GM12878 (cell line): ENCODE results near the gene TRAFD1. TPM values are rescaled to one million over a fixed set of nuclear protein-coding genes. Genes with fewer than 3 reads are reported as not detected.

Source experiments
- ATAC-seq: fragments of 200-7000 bp; cut with Tn5 transposase; 3 replicates; pipeline ENCODE4 v1.9.1; 2020; ENCODE audit warnings: mild to moderate bottlenecking, moderate library complexity
- BruUV-seq: library from RNA; stranded (reverse); fragments of 400-500 nt; replicated peaks from 2 replicates; lab custom pipeline; 2021; lab: Mats Ljungman, UMichigan
- CTCF ChIA-PET: fragments of 300-600 bp; sonication (Branson Sonifier 250); formaldehyde crosslinking; extraction: SDS; loops from one replicate; lab custom pipeline; 2021; ENCODE audit warnings: inconsistent platforms; lab: Yijun Ruan, JAX
- POLR2A ChIA-PET: fragments of 350-600 bp; formaldehyde crosslinking; extraction: SDS; loops from one replicate; lab custom pipeline; 2021; ENCODE audit warnings: inconsistent platforms; lab: Charles Lee
- RAD21 ChIA-PET: fragments of 300-600 bp; sonication (Branson Sonifier 250); formaldehyde crosslinking; loops from one replicate; lab custom pipeline; 2023; ENCODE audit warnings: antibody characterized with exemption; ENCODE audit not compliant: unreplicated experiment; lab: Charles Lee
- SMC1A ChIA-PET: fragments of 300-600 bp; sonication (Branson Sonifier 250); formaldehyde crosslinking; loops from one replicate; lab custom pipeline; 2023; ENCODE audit not compliant: unreplicated experiment, uncharacterized antibody; lab: Charles Lee
- DNase-seq: peaks from one replicate; pipeline ENCODE4 v3.0.0-alpha.2; 2011; ENCODE audit warnings: low read depth, low spot score
- FAIRE-seq: peaks from 3 replicates; lab custom pipeline; 2011; peaks lifted over from hg19 to GRCh38; lab: Jason Lieb, UNC
- H2AFZ ChIP-seq: 2 replicates; pipeline ENCODE4 v1.6.0; 2011; ENCODE audit warnings: low read depth, low read length, control low read depth; ENCODE audit not compliant: control insufficient read depth
- H3K27ac ChIP-seq: 2 replicates; pipeline ENCODE4 v1.5.1; 2011; ENCODE audit warnings: control low read depth; ENCODE audit not compliant: control insufficient read depth, insufficient read depth
- H3K27me3 ChIP-seq, 2 experiments: replicated peaks in 1 of 2; 2 replicates each; pipeline versions ENCODE4 v1.6.0 to v1.6.1; 2011; ENCODE audit warnings: low read length in 1 of 2; ENCODE audit not compliant: control insufficient read depth in 2 of 2, insufficient read depth in 2 of 2
- H3K36me3 ChIP-seq, 2 experiments: 2 replicates each; pipeline ENCODE4 v1.5.1; 2011; ENCODE audit warnings: low read length in 1 of 2; ENCODE audit not compliant: control insufficient read depth in 2 of 2, insufficient read depth in 2 of 2
- H3K4me1 ChIP-seq: 2 replicates; pipeline ENCODE4 v1.6.1; 2011; ENCODE audit warnings: mild to moderate bottlenecking, low read length, moderate library complexity, mixed read lengths; ENCODE audit not compliant: control insufficient read depth, insufficient read depth
- H3K4me2 ChIP-seq: 2 replicates; pipeline ENCODE4 v1.6.0; 2011; ENCODE audit warnings: control low read depth; ENCODE audit not compliant: control insufficient read depth, insufficient read depth
- H3K4me3 ChIP-seq: fragments of 200-600 bp; sonication (generic); 2 replicates; pipeline ENCODE4 v1.5.1; 2016
- H3K79me2 ChIP-seq: 2 replicates; pipeline ENCODE4 v1.6.0; 2011; ENCODE audit warnings: low read length; ENCODE audit not compliant: control insufficient read depth, insufficient read depth
- H3K9ac ChIP-seq: 2 replicates; pipeline ENCODE4 v1.8.0; 2011; ENCODE audit warnings: low read length, control low read depth, mixed read lengths; ENCODE audit not compliant: control insufficient read depth, insufficient read depth
- H3K9me3 ChIP-seq: replicated peaks from 3 replicates; pipeline ENCODE4 v1.5.1; 2011; ENCODE audit warnings: mild to moderate bottlenecking, low read length; ENCODE audit not compliant: control insufficient read depth, insufficient read depth
- H4K20me1 ChIP-seq: 2 replicates; pipeline ENCODE4 v1.6.0; 2011; ENCODE audit not compliant: control insufficient read depth, insufficient read depth
- BMI1 ChIP-seq: fragments of 450-650 bp; IDR thresholded peaks from 2 replicates; pipeline ENCODE4 v1.6.1; 2016; ENCODE audit warnings: mild to moderate bottlenecking, moderate library complexity, borderline replicate concordance
- EGR1 ChIP-seq, 2 experiments: IDR thresholded peaks; 1 replicate in 1 of 2; 2 replicates in 1 of 2; pipeline ENCODE4 v1.6.1; 2011 to 2012; ENCODE audit warnings: low read depth in 2 of 2, low read length in 2 of 2, borderline replicate concordance in 1 of 2, mild to moderate bottlenecking in 1 of 2, moderate library complexity in 1 of 2
- LARP7 ChIP-seq: fragments of 450-650 bp; IDR thresholded peaks from 2 replicates; pipeline ENCODE4 v1.6.1; 2017; ENCODE audit warnings: mild to moderate bottlenecking
- MEF2B ChIP-seq: fragments of 450-650 bp; IDR thresholded peaks from 2 replicates; pipeline ENCODE4 v1.6.1; 2018; ENCODE audit warnings: mild to moderate bottlenecking, moderate library complexity; ENCODE audit not compliant: partially characterized antibody, poor library complexity, severe bottlenecking
- MYB ChIP-seq: fragments of 150-350 bp; IDR thresholded peaks from 2 replicates; pipeline ENCODE4 v1.6.1; 2014; ENCODE audit warnings: mild to moderate bottlenecking, low read depth, low read length, borderline replicate concordance
- MYC ChIP-seq: IDR thresholded peaks from 2 replicates; pipeline ENCODE4 v1.6.1; 2011; ENCODE audit warnings: mild to moderate bottlenecking, low read length, moderate library complexity, inconsistent platforms; ENCODE audit not compliant: insufficient read depth, insufficient replicate concordance, insufficient read length, severe bottlenecking
- NR2F1 ChIP-seq: fragments of 450-650 bp; conservative IDR thresholded peaks from 2 replicates; pipeline ENCODE4 v1.6.1; 2017; ENCODE audit warnings: mild to moderate bottlenecking
- POLR2A ChIP-seq: IDR thresholded peaks from 2 replicates; pipeline ENCODE4 v1.6.1; 2011; ENCODE audit warnings: low read depth, mild to moderate bottlenecking, low read length
- SMAD5 ChIP-seq: IDR thresholded peaks from 2 replicates; pipeline ENCODE4 v1.6.1; 2016; ENCODE audit warnings: antibody characterized with exemption, low read depth
- STAT3 ChIP-seq: IDR thresholded peaks from 2 replicates; pipeline ENCODE4 v1.6.1; 2011; ENCODE audit warnings: low read depth, low read length, improper control_type of control experiment
- SUPT20H ChIP-seq: IDR thresholded peaks from 2 replicates; pipeline ENCODE4 v1.6.1; 2011; ENCODE audit warnings: low read depth, mild to moderate bottlenecking, low read length, moderate library complexity, borderline replicate concordance; ENCODE audit not compliant: control insufficient read depth
- TBL1XR1 ChIP-seq: IDR thresholded peaks from 2 replicates; pipeline ENCODE4 v1.6.1; 2012; ENCODE audit warnings: low read depth, low read length, improper control_type of control experiment
- WGBS: methylation state at CpG from one replicate; pipeline ENCODE4 v1.1.6; 2016; ENCODE audit warnings: low lambda C conversion rate; ENCODE audit not compliant: insufficient replicate concordance, insufficient coverage; ENCODE audit errors: missing lambda C conversion rate; 5-methylcytosine and 5-hydroxymethylcytosine counted together
- in situ Hi-C: fragments of 300-500 bp; cut with MboI; formaldehyde crosslinking; loops from 9 replicates; pipeline ENCODE4 v1.14.3; 2018; ENCODE audit warnings: mixed read lengths
- intact Hi-C: fragments of 100-400 bp; cut with micrococcal nuclease; formaldehyde crosslinking; loops from one replicate; pipeline ENCODE4 v1.14.2; 2022; ENCODE audit not compliant: unreplicated experiment
- polyA plus RNA-seq, 11 experiments: library from polyadenylated mRNA; depleted of rRNA in 4 of 11; unstranded in 6 of 11; stranded (reverse) in 5 of 11; fragments of >200 nt; fragmentation: Nextera tagmentation in 4 of 11; fragmentation: Illumina TruSeq in 1 of 11; extraction: Ambion mirVana in 4 of 11; extraction: Trizol in 1 of 11; gene quantifications; 1 replicate in 1 of 11; 2 replicates in 10 of 11; pipeline versions ENCODE4 v1.2.1 to v1.2.3, GENCODE V29; 2011 to 2016; ENCODE audit warnings: inconsistent platforms in 2 of 11, missing spikeins in 2 of 11, low read depth in 1 of 11
- total RNA-seq, 4 experiments: library from RNA; depleted of rRNA in 3 of 4; stranded (reverse); fragments of >200 nt in 3 of 4; fragmentation: Illumina TruSeq in 1 of 4; extraction: Trizol in 1 of 4; gene quantifications; 2 replicates each; pipeline versions ENCODE4 v1.2.1 to v1.2.3, GENCODE V29; 2013 to 2021
- TF ChIP-seq, protein P1 (sequence below): fragments of 450-650 bp; IDR thresholded peaks from 2 replicates; pipeline ENCODE4 v1.6.1; 2017; ENCODE audit warnings: mild to moderate bottlenecking, moderate library complexity
- TF ChIP-seq, protein P2 (sequence below): IDR thresholded peaks from 2 replicates; pipeline ENCODE4 v1.6.1; 2011; ENCODE audit warnings: borderline replicate concordance, low read depth, mild to moderate bottlenecking, moderate library complexity, mixed read lengths, low read length; ENCODE audit not compliant: insufficient read depth; ENCODE audit errors: extremely low read length
- TF ChIP-seq, protein P3 (sequence below): fragments of 450-650 bp; IDR thresholded peaks from 2 replicates; pipeline ENCODE4 v1.6.1; 2017; ENCODE audit warnings: low read depth, mild to moderate bottlenecking, moderate library complexity

The TRAFD1 gene
- total and polyA plus RNA-seq, 10 of the 15 experiments (the other 5 are each of a cell fraction or from before 2014, with no cell fraction given) = 37.2 to 55.5 (median 46.2) TPM

DNA sequence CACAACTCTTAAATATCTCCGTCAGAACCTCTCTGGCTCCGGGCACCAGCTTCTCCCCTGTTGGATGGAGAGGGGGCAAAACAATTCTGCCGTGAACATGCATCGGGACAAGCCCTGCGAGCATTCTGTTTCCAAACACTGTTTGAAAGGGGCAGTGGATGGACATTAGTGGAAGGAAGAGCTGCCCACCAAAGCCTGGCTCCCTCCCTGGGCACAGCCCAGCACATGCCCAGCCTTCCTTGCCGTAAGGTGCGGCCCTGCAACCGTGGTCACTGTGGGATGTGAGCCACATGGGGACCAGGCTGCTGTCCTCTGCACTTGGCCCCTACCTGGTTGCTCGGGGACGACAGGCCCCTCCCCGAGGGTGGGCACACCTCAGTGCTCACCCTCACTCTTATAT, 54.0 kb downstream of the TRAFD1 start (continued):
- no peak for TF ChIP-seq SMAD5

DNA sequence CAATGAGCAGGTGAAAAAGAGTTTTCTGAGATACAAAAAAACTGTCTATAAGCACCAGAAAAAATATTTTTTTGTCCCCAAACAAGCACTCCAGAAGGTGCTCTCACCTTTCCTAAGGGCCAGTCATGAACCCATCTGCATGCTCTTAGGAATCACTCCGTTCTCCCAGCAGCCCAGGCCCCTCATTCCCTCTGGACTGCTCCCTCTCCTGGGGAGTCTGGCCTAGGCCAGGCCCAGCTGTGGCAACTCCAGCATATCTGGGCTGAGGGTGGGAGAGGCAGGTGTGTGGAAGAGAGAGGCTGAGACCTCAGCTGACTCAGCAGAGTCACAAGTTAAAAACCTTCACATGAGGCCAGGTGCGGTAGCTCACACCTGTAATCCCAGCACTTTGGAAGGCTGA, 54.6 kb downstream of the TRAFD1 start:
- FAIRE-seq (no peak), ATAC-seq (no peak), DNase-seq (no peak)
- no peak overlapping the region for H3K4me2 ChIP-seq
- BruUV-seq = no TSS peak
- H3K79me2 ChIP-seq = no peaks in the 10 kb centered on the region
- no peak overlapping the region for H3K9ac ChIP-seq
- intact Hi-C loops (no loop called here), in situ Hi-C loops (no loop called here)
- H4K20me1 ChIP-seq = no peaks in the 10 kb centered on the region
- H3K36me3 ChIP-seq = peaks cover 13 to 33% of the 10 kb centered on the region in 2 experiments
- 97% methylated on average over 2 of the region's 2 CpGs for WGBS
- ChIA-PET SMC1A (no interaction called here), CTCF (no interaction called here), RAD21 (no interaction called here), POLR2A (no interaction called here)
- no peaks in the 10 kb centered on the region for H3K9me3 ChIP-seq
- H3K4me1 ChIP-seq = peaks cover 17% of the 10 kb centered on the region
- no peaks in the 10 kb centered on the region for H3K27me3 ChIP-seq
- H3K27ac ChIP-seq = no peak overlapping the region
- H3K4me3 ChIP-seq = no peak overlapping the region
- no peak overlapping the region for H2AFZ ChIP-seq
- TF ChIP-seq MEF2B (no peak), SUPT20H (no peak), TBL1XR1 (no peak), LARP7 (no peak), BMI1 (no peak), EGR1 (IDR thresholded peaks at IDR 0.05; ENCODE audit: borderline replicate concordance in 1 of 2, low read depth in 2 of 2, low read length in 2 of 2) (no peak), POLR2A (no peak), STAT3 (no peak), NR2F1 (no peak), MYC (no peak), MYB (no peak)
- TF ChIP-seq, protein P1, sequence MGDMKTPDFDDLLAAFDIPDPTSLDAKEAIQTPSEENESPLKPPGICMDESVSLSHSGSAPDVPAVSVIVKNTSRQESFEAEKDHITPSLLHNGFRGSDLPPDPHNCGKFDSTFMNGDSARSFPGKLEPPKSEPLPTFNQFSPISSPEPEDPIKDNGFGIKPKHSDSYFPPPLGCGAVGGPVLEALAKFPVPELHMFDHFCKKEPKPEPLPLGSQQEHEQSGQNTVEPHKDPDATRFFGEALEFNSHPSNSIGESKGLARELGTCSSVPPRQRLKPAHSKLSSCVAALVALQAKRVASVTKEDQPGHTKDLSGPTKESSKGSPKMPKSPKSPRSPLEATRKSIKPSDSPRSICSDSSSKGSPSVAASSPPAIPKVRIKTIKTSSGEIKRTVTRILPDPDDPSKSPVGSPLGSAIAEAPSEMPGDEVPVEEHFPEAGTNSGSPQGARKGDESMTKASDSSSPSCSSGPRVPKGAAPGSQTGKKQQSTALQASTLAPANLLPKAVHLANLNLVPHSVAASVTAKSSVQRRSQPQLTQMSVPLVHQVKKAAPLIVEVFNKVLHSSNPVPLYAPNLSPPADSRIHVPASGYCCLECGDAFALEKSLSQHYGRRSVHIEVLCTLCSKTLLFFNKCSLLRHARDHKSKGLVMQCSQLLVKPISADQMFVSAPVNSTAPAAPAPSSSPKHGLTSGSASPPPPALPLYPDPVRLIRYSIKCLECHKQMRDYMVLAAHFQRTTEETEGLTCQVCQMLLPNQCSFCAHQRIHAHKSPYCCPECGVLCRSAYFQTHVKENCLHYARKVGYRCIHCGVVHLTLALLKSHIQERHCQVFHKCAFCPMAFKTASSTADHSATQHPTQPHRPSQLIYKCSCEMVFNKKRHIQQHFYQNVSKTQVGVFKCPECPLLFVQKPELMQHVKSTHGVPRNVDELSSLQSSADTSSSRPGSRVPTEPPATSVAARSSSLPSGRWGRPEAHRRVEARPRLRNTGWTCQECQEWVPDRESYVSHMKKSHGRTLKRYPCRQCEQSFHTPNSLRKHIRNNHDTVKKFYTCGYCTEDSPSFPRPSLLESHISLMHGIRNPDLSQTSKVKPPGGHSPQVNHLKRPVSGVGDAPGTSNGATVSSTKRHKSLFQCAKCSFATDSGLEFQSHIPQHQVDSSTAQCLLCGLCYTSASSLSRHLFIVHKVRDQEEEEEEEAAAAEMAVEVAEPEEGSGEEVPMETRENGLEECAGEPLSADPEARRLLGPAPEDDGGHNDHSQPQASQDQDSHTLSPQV = no peak
- TF ChIP-seq, protein P2, sequence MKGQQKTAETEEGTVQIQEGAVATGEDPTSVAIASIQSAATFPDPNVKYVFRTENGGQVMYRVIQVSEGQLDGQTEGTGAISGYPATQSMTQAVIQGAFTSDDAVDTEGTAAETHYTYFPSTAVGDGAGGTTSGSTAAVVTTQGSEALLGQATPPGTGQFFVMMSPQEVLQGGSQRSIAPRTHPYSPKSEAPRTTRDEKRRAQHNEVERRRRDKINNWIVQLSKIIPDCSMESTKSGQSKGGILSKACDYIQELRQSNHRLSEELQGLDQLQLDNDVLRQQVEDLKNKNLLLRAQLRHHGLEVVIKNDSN = no peak
- TF ChIP-seq, protein P3, sequence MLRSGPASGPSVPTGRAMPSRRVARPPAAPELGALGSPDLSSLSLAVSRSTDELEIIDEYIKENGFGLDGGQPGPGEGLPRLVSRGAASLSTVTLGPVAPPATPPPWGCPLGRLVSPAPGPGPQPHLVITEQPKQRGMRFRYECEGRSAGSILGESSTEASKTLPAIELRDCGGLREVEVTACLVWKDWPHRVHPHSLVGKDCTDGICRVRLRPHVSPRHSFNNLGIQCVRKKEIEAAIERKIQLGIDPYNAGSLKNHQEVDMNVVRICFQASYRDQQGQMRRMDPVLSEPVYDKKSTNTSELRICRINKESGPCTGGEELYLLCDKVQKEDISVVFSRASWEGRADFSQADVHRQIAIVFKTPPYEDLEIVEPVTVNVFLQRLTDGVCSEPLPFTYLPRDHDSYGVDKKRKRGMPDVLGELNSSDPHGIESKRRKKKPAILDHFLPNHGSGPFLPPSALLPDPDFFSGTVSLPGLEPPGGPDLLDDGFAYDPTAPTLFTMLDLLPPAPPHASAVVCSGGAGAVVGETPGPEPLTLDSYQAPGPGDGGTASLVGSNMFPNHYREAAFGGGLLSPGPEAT = no peak
